GM23338 (cell line): ENCODE data around the gene CBFA2T2. TPM values are rescaled to one million over a fixed set of nuclear protein-coding genes. Genes with fewer than 3 reads are reported as not detected.

Experiments
- ATAC-seq: fragments of 200-7000 bp; cut with Tn5 transposase; 3 replicates; pipeline ENCODE4 v1.9.1; 2020
- DNase-seq: peaks from one replicate; pipeline ENCODE4 v3.0.0-alpha.2; 2015; ENCODE audit warnings: low spot score
- H2AFZ ChIP-seq: fragments of 200-600 bp; sonication (generic); 2 replicates; pipeline ENCODE4 v1.8.0; 2016; ENCODE audit warnings: antibody characterized with exemption, mild to moderate bottlenecking, moderate library complexity
- H3F3A ChIP-seq: fragments of 200-600 bp; sonication (generic); replicated peaks from 2 replicates; pipeline ENCODE4 v1.8.0; 2017; ENCODE audit warnings: antibody characterized with exemption, mixed run types, low read depth
- H3K27ac ChIP-seq: fragments of 200-600 bp; sonication (generic); 2 replicates; pipeline ENCODE4 v1.6.1; 2016; ENCODE audit warnings: low read depth
- H3K27me3 ChIP-seq: fragments of 200-600 bp; sonication (generic); 2 replicates; pipeline ENCODE4 v1.8.0; 2016; ENCODE audit warnings: mild to moderate bottlenecking, mixed run types, moderate library complexity; ENCODE audit not compliant: insufficient read depth
- H3K36me3 ChIP-seq: fragments of 200-600 bp; sonication (generic); 2 replicates; pipeline ENCODE4 v1.8.0; 2016; ENCODE audit warnings: mild to moderate bottlenecking; ENCODE audit not compliant: insufficient read depth
- H3K4me1 ChIP-seq: fragments of 200-600 bp; sonication (generic); 2 replicates; pipeline ENCODE4 v1.8.0; 2016; ENCODE audit warnings: mild to moderate bottlenecking, moderate library complexity; ENCODE audit not compliant: insufficient read depth
- H3K4me2 ChIP-seq: fragments of 200-600 bp; sonication (generic); 2 replicates; pipeline ENCODE4 v1.7.1; 2017; ENCODE audit warnings: mixed run types
- H3K4me3 ChIP-seq: fragments of 200-600 bp; sonication (generic); 2 replicates; pipeline ENCODE4 v1.6.1; 2016; ENCODE audit warnings: mixed run types
- H3K79me2 ChIP-seq: fragments of 200-600 bp; sonication (generic); replicated peaks from 2 replicates; pipeline ENCODE4 v1.8.0; 2017; ENCODE audit warnings: mild to moderate bottlenecking; ENCODE audit not compliant: insufficient read depth
- H3K9me2 ChIP-seq: fragments of 200-600 bp; sonication (generic); 2 replicates; pipeline ENCODE4 v1.8.0; 2017; ENCODE audit not compliant: insufficient read depth
- H4K20me1 ChIP-seq: fragments of 200-600 bp; sonication (generic); replicated peaks from 2 replicates; pipeline ENCODE4 v1.8.0; 2017; ENCODE audit warnings: mild to moderate bottlenecking; ENCODE audit not compliant: insufficient read depth
- H3K27ac Mint-ChIP-seq: 2 replicates; pipeline ENCODE4 v1.8.0; 2020; ENCODE audit warnings: inconsistent platforms, mild to moderate bottlenecking, moderate library complexity, mixed read lengths
- H3K27me3 Mint-ChIP-seq: 3 replicates; pipeline ENCODE4 v1.8.0; 2022; ENCODE audit warnings: low read depth, mild to moderate bottlenecking, moderate library complexity, mixed read lengths, inconsistent platforms; ENCODE audit not compliant: insufficient read depth, poor library complexity
- H3K36me3 Mint-ChIP-seq: 3 replicates; pipeline ENCODE4 v1.8.0; 2021; ENCODE audit warnings: low read depth, mild to moderate bottlenecking, inconsistent platforms, moderate library complexity, mixed read lengths
- H3K4me1 Mint-ChIP-seq: 3 replicates; pipeline ENCODE4 v1.8.0; 2020; ENCODE audit warnings: mild to moderate bottlenecking, inconsistent platforms, mixed read lengths
- H3K4me3 Mint-ChIP-seq: 3 replicates; pipeline ENCODE4 v1.8.0; 2021; ENCODE audit warnings: moderate library complexity, mild to moderate bottlenecking, inconsistent platforms, mixed read lengths
- H3K9me3 Mint-ChIP-seq: 3 replicates; pipeline ENCODE4 v1.8.0; 2020; ENCODE audit warnings: moderate library complexity, mild to moderate bottlenecking, inconsistent platforms, mixed read lengths
- EZH2 ChIP-seq: fragments of 200-600 bp; sonication (generic); IDR thresholded peaks from one replicate; pipeline ENCODE4 v1.8.0; 2017; ENCODE audit warnings: antibody characterized with exemption, mild to moderate bottlenecking, low read depth; ENCODE audit not compliant: unreplicated experiment
- EZH2phosphoT487 ChIP-seq: fragments of 200-600 bp; sonication (generic); IDR thresholded peaks from one replicate; pipeline ENCODE4 v1.8.1; 2018; ENCODE audit warnings: antibody characterized with exemption; ENCODE audit not compliant: unreplicated experiment
- NANOG ChIP-seq: IDR thresholded peaks from 2 replicates; pipeline ENCODE4 v1.6.1; 2016; ENCODE audit warnings: antibody characterized with exemption, borderline replicate concordance
- STAT1 ChIP-seq: IDR thresholded peaks from one replicate; pipeline ENCODE4 v1.6.1; 2016; ENCODE audit warnings: antibody characterized with exemption; ENCODE audit not compliant: unreplicated experiment
- polyA plus RNA-seq: library from polyadenylated mRNA; unstranded; fragments of >200 nt; fragmentation: Nextera tagmentation; extraction: Ambion mirVana; gene quantifications from 2 replicates; pipeline ENCODE4 v1.2.1, GENCODE V29; 2016
- total RNA-seq: library from RNA; depleted of rRNA; stranded (reverse); fragments of >200 nt; shearing (Covaris generic); gene quantifications from 2 replicates; pipeline ENCODE4 v1.2.3, GENCODE V29; 2014
- TF ChIP-seq, protein P1 (sequence below), 2 experiments: fragments of 200-600 bp in 1 of 2; sonication (generic) in 1 of 2; conservative IDR thresholded peaks; 2 replicates each; pipeline versions ENCODE4 v1.5.1 to v1.6.1; 2016 to 2017; ENCODE audit warnings: antibody characterized with exemption in 2 of 2, low read depth in 2 of 2, mild to moderate bottlenecking in 2 of 2, moderate library complexity in 1 of 2
- TF ChIP-seq, protein P2 (sequence below): IDR thresholded peaks from 2 replicates; pipeline ENCODE4 v1.6.1; 2016; ENCODE audit warnings: antibody characterized with exemption
- TF ChIP-seq, protein P3 (sequence below): fragments of 250-450 bp; sonication (Bioruptor Pico); IDR thresholded peaks from 2 replicates; pipeline ENCODE4 v1.5.0; 2020; ENCODE audit warnings: mild to moderate bottlenecking, moderate library complexity

CBFA2T2 gene
- total and polyA plus RNA-seq, 2 experiments from 2014 or later = 12.7 to 15.8 TPM

DNA sequence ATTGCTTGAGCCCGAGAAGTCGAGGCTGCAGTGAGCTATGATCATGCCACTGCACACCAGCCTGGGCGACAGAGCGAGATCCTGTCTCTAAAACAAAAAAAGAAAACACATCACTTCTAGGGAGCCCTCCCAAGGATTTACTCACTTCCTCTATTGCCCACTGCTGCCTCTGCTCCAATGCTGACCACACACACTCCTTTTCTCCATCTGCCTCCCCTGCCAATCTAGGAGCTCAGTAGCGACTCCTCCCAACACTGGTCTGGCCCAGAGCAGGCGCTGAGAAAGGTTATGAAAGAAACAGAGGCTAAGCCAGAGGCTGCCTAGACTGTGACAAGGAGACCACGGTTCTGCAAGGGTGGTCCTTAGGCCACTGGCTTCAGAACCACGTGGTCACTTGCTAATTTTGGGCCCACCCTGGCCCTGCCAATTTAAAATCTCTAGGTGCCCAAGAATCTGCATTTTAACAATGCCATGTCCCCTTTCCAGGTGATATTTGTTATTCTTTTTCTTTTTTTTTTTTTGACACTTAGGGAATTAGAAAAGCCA is 197.5 kb downstream of the CBFA2T2 start (continued):
- TF ChIP-seq STAT1 (no peak), NANOG (no peak)
- TF ChIP-seq, protein P1, sequence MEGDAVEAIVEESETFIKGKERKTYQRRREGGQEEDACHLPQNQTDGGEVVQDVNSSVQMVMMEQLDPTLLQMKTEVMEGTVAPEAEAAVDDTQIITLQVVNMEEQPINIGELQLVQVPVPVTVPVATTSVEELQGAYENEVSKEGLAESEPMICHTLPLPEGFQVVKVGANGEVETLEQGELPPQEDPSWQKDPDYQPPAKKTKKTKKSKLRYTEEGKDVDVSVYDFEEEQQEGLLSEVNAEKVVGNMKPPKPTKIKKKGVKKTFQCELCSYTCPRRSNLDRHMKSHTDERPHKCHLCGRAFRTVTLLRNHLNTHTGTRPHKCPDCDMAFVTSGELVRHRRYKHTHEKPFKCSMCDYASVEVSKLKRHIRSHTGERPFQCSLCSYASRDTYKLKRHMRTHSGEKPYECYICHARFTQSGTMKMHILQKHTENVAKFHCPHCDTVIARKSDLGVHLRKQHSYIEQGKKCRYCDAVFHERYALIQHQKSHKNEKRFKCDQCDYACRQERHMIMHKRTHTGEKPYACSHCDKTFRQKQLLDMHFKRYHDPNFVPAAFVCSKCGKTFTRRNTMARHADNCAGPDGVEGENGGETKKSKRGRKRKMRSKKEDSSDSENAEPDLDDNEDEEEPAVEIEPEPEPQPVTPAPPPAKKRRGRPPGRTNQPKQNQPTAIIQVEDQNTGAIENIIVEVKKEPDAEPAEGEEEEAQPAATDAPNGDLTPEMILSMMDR (conservative IDR thresholded peaks at IDR 0.05; ENCODE audit: low read depth in 2 of 2) = no peak

DNA sequence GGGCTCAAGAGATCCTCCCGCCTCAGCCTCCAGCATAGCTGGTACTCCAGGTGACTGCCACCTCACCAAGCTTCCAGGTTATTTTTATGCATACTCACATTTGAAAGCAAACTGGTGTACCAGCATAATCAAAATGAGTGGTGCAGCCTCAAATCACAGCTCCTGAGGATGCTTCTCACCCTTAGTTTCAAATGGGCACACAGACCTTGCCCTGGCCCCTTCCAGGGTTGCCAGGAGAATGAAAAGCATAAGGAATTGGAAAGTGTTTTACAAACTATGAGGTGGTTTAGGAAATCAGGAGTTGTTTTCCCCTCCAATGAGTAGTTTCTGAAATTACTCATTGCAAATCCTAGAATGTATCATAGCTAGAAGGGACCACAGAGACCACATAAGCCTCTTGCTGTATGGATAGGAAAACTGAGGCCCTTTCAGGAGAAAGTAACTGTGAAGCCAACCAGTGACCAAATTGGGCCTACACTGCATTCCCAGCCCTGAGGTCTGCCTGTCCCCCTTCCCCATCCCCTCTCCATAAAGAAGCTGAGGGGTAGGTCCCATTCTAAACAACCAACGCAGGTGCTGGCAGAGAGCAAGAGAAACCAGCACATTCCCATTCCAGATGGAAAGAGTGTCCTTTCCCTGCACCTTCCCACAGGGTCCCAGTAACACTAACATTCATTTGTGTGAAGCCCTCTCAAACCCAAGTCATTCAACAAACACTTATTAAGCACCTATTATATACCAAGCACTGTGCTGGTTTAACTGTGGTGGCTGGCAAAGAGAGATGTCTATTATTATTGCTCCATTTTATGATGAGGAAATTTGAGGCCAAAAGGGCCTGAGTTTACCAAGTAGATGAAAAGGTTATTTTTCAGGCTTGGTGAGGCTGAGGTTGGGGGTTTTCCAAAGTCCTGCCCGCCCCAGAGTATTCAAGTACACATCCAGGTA is 198.4 kb downstream of the CBFA2T2 start:
- Mint-ChIP-seq H3K4me1 (peaks cover 26% of the 10 kb centered on the region), H3K27ac (no peak overlapping the region), H3K36me3 (no peaks in the 10 kb centered on the region), H3K27me3 (peaks cover 15% of the 10 kb centered on the region), H3K9me3 (no peaks in the 10 kb centered on the region), H3K4me3 (no peak overlapping the region)
- Histone ChIP-seq H3K4me2 (no peak overlapping the region), H3K79me2 (peaks cover 24% of the 10 kb centered on the region), H3K36me3 (no peaks in the 10 kb centered on the region), H3K27ac (no peak overlapping the region), H3K4me1 (peaks cover 12% of the 10 kb centered on the region), H2AFZ (no peak overlapping the region), H3F3A (0 out of 2 replicates have a peak, but pooled peaks cover 2% of the 10 kb centered on the region), H3K27me3 (no peaks in the 10 kb centered on the region), H4K20me1 (peaks cover 11% of the 10 kb centered on the region; the same call in 1 of the 2 replicates), H3K4me3 (no peak overlapping the region), H3K9me2 (no peaks in the 10 kb centered on the region)
- no peak for DNase-seq
- no peak for ATAC-seq
- TF ChIP-seq, protein P2, sequence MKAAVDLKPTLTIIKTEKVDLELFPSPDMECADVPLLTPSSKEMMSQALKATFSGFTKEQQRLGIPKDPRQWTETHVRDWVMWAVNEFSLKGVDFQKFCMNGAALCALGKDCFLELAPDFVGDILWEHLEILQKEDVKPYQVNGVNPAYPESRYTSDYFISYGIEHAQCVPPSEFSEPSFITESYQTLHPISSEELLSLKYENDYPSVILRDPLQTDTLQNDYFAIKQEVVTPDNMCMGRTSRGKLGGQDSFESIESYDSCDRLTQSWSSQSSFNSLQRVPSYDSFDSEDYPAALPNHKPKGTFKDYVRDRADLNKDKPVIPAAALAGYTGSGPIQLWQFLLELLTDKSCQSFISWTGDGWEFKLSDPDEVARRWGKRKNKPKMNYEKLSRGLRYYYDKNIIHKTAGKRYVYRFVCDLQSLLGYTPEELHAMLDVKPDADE = no peak
- TF ChIP-seq, protein P1 (conservative IDR thresholded peaks at IDR 0.05; ENCODE audit: low read depth in 2 of 2) = no peak
- no peak for TF ChIP-seq EZH2phosphoT487
- TF ChIP-seq, protein P3, sequence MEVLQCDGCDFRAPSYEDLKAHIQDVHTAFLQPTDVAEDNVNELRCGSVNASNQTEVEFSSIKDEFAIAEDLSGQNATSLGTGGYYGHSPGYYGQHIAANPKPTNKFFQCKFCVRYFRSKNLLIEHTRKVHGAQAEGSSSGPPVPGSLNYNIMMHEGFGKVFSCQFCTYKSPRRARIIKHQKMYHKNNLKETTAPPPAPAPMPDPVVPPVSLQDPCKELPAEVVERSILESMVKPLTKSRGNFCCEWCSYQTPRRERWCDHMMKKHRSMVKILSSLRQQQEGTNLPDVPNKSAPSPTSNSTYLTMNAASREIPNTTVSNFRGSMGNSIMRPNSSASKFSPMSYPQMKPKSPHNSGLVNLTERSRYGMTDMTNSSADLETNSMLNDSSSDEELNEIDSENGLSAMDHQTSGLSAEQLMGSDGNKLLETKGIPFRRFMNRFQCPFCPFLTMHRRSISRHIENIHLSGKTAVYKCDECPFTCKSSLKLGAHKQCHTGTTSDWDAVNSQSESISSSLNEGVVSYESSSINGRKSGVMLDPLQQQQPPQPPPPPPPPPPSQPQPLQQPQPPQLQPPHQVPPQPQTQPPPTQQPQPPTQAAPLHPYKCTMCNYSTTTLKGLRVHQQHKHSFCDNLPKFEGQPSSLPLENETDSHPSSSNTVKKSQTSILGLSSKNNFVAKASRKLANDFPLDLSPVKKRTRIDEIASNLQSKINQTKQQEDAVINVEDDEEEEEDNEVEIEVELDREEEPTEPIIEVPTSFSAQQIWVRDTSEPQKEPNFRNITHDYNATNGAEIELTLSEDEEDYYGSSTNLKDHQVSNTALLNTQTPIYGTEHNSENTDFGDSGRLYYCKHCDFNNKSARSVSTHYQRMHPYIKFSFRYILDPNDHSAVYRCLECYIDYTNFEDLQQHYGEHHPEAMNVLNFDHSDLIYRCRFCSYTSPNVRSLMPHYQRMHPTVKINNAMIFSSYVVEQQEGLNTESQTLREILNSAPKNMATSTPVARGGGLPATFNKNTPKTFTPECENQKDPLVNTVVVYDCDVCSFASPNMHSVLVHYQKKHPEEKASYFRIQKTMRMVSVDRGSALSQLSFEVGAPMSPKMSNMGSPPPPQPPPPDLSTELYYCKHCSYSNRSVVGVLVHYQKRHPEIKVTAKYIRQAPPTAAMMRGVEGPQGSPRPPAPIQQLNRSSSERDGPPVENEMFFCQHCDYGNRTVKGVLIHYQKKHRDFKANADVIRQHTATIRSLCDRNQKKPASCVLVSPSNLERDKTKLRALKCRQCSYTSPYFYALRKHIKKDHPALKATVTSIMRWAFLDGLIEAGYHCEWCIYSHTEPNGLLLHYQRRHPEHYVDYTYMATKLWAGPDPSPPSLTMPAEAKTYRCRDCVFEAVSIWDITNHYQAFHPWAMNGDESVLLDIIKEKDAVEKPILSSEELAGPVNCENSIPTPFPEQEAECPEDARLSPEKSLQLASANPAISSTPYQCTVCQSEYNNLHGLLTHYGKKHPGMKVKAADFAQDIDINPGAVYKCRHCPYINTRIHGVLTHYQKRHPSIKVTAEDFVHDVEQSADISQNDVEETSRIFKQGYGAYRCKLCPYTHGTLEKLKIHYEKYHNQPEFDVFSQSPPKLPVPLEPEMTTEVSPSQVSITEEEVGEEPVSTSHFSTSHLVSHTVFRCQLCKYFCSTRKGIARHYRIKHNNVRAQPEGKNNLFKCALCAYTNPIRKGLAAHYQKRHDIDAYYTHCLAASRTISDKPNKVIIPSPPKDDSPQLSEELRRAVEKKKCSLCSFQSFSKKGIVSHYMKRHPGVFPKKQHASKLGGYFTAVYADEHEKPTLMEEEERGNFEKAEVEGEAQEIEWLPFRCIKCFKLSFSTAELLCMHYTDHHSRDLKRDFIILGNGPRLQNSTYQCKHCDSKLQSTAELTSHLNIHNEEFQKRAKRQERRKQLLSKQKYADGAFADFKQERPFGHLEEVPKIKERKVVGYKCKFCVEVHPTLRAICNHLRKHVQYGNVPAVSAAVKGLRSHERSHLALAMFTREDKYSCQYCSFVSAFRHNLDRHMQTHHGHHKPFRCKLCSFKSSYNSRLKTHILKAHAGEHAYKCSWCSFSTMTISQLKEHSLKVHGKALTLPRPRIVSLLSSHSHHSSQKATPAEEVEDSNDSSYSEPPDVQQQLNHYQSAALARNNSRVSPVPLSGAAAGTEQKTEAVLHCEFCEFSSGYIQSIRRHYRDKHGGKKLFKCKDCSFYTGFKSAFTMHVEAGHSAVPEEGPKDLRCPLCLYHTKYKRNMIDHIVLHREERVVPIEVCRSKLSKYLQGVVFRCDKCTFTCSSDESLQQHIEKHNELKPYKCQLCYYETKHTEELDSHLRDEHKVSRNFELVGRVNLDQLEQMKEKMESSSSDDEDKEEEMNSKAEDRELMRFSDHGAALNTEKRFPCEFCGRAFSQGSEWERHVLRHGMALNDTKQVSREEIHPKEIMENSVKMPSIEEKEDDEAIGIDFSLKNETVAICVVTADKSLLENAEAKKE (CRISPR knock-in tag) = no peak
- no peak for TF ChIP-seq STAT1
- no peak for TF ChIP-seq EZH2
